Stimulated activated CD4-positive, alpha-beta T cell treated with anti-CD3 and anti-CD28 coated beads, Interleukin-12 subunit alpha, Interleukin-12 subunit beta, amount 100 ng/mL, for 4 hours (primary cell): Measurements from ENCODE around the gene SUMO3.

Experiments
- DNase-seq: peaks from one replicate; pipeline ENCODE4 v3.0.0-alpha.2; 2020

Gene SUMO3

DNA sequence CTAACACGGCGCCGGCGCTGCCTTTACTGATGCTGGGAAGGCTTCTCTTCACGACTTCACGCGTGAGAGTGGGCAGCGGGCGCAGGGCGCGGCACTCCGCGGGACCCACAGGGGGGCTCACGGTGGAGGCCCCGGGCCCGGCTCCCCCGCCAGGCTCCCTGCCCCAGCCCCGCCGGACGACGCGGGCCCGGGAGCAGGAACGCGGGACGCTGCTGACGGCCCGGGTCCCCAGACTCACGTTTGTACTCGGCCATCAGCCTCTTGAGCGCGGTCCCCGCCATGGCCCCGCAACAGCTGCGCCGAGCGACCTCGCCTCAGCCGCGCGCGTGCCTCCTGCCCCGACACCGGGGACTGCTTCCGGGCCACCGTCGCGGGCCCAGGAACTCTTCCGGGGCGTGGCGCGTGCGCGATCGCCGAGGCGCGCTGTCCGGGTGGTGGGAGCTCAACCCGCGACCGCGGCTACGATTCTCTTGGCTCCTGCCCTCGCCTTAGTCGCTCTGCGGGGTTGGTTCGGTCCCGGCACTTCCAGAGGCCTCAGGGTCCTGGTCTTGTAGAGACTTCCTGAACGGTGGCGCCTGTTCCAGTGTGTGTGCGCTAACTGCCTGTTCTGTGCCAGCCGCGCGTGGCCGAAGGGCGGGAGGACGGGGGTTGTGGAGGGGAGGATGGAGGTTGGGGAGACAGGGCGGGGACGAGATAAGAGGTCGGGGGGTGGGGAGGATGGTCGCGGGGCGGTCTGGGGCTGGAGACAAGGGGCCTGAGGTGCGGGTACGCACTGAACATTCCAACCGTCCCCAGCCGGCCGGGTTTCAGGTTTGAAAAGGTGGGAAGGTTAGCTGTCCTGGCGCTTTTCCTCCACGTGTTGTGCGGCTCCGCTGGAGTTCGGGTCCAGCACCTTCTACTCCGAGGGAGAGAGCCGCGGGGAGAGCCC is 16.1 kb downstream of the SUMO3 start, which contains the start of gene UBE2G2:
TSS of gene UBE2G2 (minus strand) at position 353 of the 928 bp plus-strand sequence. CDS start at position 281, 72 bp downstream.
- DNase-seq, result peak; percentile 86

DNA sequence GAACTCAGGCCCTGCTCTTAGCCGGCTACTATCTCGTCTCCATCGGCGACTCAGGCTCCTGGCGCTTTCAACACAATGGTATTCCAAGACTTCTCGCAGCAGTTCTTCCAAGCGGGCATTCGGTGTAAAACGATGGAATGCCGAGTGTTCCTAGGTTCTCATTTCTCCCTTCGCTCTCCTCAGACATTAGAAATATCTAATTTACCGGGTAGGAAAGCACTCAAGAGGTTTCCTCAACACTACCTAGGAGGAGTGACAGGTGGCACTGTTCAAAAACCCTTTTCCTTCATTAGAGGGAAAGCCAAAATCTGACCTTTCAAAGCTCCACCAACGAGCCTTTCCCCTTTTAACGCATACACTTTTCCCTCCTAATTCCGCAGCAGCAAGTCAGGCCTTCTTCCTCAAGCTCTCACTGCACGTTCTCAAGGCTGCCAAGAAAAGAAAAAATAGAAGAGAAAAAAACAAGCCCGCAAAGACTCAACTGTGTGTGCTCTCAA is 16.8 kb downstream of the SUMO3 start:
- DNase-seq, result no peak

DNA sequence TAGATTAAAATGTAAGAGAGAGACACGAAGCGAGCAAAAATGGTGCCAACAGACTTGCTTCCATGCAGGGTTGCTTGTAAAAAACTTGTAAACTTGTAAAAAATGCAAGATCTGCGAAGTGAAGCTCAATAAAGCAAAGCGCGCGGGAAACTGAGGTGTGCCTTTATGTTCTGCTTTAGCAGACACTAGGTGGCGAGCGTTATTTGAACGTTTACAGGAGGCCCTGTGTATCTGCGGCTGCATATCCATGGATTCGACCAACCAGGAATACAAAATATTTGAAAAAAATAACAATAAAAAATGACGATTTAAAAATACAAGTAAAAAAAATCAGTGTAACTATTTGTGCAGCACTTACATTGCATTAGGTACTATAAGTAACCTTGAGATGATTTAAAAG is 17.8 kb downstream of the SUMO3 start:
- no peak for DNase-seq

DNA sequence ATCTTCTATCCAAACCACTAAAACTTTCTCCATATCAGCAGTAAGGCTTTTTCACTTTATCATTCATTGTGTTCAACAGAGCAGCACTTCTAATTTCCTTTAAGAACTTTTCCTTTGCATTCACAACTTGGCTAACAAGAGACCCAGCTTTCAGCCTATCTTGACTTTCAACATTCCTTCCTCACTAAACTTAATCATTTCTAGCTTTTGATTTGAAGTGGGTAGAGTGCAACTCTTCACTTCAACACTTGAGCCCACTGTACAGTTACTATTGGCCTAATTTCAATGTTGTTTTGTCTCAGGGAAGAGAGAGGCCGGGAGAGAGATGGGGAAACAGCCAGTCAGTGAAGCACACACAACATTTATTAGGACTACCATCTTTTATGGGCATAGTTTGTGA is 18.2 kb downstream of the SUMO3 start:
- no peak for DNase-seq

DNA sequence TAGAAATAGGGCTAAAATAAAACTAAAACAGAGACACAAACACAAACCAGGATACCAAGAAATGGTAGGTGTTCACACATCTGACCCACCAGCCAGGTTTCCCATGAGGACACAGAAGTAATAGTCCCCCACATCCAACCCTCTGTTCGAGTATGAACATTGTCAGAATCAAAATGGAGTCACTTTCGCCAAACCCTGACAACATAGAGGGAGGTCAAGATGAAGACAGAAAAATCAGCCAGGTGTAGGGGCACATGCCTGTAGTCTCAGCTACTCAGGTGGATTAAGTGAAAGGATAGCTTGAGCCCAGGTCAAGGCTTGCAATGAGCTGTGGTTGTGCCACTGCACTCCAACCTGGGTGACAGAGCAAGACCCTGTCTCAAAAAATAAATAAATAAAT is 20.1 kb downstream of the SUMO3 start:
- no peak for DNase-seq

- no peak for DNase-seq
Observed at GRCh38 chr21:44795342-44795741, 22.5 kb downstream of the SUMO3 start.

DNA sequence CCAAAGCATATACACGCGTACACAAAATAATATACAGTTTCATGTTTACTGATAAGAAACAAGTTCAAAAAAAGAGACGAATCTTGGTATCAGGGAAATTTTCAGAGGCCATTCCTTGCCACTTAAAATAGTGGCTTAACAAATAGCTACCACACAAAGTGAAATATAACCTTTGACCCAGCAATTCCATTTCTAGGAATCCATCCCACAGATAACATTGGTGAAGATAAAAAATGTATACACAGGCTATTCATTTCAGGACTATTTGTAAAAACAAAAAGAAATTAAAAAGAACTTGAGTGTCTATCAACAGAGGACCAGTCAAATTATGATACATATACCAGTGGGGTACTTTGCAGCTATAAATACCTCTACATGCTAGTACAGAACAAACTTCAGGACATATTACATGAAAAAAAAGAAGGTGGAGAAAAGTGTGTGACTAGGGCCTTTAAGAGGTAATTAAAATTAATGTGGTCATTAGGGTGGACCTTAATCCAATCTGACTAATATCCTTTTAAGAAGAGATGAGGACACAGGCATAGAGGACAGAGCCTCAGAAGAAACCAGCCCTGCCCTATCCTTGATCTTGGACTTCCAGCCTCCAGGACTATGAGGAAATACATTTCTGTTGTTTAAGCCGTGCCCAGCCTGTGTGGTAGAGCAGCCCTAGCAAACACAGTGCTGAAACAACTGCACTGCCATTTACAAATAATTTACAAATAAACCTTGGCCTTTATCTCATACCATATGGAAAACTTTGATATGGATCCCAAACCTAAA is 24.1 kb downstream of the SUMO3 start:
- DNase-seq, result no peak

GRCh38 chr21:44792702-44793591 is 24.9 kb downstream of the SUMO3 start:
- peak; percentile 31 for DNase-seq

DNA sequence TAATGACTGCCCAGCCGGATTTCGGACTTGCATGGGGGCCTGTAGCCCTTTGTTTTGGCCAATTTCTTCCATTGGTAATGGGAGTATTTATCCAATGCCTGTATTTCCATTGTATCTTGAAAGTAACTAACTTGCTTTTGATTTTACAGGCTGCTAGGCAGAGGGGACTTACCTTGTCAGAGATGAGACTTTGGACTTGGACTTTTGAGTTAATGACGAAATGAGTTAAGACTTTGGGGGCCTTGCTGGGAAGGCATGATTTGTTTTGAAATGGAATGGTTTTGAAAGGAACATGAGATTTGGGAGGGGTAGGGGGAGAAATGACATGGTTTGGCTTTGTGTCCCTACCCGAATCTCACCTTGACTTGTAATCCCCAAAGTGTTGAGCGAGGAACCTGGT is 25.9 kb downstream of the SUMO3 start:
- DNase-seq, result no peak

GRCh38 chr21:44791246-44791645 is 26.6 kb downstream of the SUMO3 start:
- DNase-seq, result no peak

DNA sequence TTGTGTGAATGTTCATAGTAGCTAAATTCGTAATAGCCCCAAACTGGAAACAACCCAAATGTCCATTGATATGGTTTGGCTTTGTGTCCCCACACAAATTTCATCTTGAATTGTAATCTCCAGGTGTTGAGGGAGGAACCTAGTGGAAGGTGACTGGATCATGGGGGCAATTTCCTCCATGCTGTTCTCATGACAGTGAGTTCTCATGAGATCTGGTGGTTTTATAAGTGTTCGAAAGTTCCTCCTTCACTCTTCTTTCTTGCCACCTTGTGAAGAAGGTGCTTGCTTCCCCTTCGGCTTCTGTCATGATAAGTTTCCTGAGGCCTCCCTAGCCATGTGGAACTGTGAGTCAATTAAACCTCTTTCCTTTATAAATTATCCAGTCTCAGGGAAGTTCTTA is 27.5 kb downstream of the SUMO3 start:
- DNase-seq, result no peak

DNA sequence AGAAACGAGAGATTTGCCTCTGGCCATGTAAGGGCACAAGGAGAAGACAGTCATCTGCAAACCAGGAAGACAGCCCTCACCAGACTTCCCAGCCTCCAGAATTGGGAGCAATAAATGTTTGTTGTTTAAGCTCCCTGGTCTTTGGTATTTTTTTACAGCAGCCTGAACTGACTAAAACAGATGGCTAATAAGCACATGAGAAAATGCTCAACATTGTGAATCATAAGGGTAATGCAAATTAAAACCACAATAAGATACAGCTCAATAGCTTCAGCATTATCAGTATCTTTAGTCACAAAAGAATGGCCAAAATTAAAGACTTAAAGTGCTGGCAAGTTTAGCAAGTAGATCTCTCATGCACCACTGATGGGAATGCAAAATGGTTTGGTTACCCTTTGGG is 28.0 kb downstream of the SUMO3 start:
- DNase-seq, result no peak

DNA sequence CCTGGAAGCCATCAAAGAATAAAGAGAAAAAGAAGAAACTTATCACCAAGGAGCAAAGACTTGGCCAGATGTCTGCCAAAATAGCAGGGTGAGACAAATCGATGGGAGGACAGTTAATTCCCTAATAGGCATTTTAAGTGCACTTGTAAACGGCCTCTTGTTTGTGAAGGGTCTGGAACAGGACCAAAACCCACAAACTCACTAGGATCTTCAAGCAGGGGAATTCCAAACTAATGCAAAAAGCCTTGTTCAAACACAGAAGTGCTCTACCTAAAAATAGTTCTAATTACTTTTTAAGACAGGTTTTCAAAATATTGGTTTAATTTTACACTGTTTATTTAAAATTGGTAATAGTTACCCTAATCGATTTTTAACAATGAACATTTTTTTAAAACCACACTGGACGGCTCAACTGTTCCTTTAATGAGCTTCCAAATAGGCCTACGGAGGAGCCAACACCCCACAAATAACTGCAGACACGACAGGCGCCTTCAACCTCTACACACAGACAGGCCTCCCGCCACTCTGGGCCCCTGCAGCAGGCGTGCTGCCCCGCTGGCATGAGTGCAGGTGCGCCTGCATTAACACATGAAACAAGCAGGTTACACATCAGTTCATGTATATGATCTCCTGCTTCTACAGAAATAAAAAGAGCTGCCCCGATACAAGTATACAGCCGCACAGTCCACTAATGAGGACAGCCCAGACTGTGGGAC is 32.1 kb downstream of the SUMO3 start:
- no peak for DNase-seq

DNA sequence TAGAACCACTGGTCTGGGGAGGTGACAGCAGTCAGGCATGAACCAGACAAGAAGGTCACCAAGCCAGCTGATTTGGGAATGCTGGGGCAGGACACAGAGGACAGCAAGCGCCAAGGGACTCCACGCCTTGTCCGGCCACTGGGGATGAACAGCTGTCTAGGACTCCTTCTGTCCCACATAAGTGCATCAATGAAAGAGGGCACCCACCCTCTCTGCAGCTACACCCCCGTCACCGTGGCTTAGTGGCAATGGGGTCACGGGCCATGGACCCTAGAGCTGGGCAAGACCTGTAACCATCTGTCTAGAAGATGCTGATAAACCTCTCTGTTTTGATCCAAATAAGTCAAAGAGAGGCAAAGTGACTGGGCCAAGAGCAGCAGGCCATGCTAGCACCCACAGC is 33.1 kb downstream of the SUMO3 start:
- no peak for DNase-seq

DNA sequence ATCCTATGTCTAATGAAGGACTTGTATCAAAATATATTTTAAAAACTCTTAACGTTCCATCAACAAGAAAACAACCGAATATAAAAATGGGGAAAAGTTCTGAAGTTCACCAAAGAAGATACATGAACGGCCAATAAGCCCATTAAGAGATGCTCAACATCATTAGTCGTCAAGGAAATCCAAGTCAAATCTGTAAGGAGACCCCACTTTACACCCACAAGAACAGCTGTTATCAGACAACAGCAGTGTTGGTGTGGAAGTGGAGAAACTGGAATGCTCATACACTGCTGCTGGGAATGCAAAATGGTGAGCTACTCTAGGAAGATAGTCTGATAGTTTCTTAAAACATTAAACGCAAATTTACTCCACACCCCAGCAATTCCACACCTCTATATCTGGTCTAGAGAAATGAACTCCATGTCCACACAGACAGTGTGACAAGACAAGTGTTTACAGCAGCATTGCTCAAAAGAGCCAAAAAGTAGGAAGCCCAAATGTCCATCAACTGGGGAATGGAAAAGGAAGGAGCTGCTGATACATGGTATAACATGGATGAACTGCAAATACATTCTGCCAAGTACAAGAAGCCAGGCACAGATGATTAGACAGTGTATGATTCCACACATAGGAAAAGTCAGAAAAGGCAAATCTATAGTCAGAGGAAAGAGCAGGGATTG is 34.7 kb downstream of the SUMO3 start:
- no peak for DNase-seq

DNA sequence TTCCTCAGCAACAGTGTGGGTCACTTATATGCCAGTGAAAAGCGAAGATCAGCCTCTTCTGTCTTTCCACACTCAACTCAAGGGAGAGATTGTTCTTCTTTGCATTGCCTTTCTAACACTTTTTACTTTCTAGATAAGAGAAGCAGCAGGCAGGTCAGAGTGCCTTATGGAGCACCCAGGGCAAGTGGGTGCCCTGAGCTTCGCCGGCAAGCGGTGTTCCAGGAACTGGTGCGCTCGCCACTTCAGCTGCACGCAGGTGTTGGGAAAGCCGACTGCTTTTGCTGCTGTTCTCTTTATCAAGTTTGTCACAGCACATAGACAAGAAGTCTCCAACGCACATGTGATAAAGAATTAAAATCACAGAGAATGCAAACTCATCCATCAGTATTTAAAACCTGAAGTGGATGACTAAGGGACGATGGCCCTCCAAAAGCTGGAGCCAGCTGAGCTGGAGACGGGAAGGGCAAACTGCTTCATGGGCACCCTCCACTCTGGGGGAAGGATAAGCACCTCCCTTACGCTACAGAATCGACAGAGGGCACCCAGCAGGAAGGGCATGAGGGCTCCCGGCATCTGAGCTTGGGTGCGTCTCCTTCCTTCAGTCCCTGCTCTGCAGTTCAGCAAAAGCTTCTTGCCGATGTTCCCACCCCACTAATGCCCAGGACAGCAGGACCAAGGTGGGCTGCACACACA is 36.9 kb downstream of the SUMO3 start:
- no peak for DNase-seq

DNA sequence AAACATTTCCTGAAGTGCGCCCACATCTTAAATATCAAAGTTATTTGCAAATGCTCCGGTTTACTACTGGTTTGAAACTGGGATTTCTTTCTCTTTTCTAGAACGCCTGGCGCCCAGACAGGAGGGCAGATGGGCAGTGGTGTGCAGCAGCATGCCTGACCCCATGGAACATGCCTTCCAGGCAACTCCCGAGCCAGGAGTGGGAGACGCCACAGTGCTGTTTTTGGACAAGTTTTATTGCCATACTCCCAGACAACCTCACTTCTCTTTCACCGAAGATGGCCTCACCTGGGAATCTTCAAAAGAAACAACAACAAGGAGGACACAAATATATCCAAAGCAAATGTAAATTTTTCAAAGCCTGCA is 37.7 kb downstream of the SUMO3 start:
- no peak for DNase-seq

DNA sequence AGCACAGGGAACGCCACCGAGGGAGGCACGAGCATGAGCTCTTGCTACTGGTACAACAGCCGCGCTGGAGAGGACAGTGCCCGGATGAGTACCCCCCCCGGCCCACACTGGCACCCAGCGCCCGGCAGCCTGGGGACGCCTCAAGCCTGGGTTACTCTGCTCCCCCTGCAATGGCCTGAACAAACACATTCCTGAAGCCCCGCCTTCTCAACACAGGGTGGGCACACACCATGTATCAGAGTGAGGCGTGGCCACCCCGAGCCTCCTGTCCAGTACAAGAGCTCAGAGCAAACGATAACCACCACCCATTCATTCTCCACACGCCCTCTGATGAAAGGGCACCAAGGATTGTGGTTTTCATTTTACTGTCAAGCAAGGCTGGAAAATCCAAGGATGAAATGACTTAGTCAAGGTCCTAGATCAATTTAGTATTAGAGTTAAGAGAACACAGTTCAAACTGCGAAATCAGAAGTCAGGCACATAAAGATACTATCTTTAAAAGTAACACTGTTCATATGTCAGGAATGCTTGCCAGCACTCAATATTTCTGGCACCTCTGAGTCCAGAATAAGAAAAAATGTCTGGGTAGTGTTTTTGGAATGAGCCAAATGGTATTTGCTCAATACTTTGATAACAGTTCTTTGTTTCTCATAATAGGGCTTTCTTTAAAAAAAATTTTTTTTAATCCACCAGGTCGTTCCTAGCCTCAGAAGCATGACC is 38.3 kb downstream of the SUMO3 start:
- no peak for DNase-seq

DNA sequence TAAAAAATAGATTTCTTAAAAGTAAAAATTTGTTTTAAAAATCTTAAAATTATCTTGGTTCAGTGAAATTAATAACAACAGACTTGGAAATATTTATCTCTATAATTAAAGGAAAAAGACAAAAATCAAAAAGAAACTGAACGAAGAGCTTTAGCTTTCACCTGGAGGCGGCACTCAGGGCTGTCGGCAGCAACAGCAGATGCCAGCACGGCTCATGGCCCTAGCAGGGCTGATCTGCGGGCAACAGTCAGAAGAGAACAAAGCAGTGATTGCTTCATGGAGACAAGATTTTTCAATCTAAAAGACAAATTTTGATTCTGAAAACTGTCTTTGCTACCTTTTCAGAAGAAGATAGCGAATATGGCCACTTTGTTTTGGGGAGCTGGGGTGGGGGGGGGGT is 38.9 kb downstream of the SUMO3 start:
- no peak for DNase-seq

DNA sequence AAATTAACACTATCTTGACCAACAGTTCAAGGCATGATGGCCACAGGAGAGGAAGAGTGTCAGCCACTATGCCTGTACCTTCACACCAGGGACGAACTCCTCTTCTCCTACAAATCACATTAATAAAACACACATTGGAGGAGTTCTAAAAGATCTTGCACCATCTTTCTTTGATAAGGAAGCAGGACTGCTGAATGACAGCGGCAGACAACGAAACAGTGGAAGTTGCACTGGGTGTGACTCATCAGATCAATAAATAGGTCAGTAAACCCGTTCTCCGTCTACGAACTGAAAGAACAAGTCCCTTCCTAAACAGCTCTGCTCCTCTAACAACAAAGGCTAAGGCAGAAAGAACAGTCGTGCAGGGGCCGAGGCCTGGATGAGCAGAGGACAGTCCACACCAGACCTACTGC is 39.4 kb downstream of the SUMO3 start:
- DNase-seq, result no peak
